HEK293 (cell line): Measurements from ENCODE around the gene ZFYVE28.
A peak's percentile ranks its signal among the peaks of the same experiment; 100 is the strongest.

Experiments used
- CTCF ChIA-PET: fragments of 350-600 bp; formaldehyde crosslinking; extraction: SDS; loops from one replicate; lab custom pipeline; 2021; ENCODE audit warnings: antibody characterized with exemption; lab: Yijun Ruan, JAX
- POLR2A ChIA-PET: fragments of 300-600 bp; formaldehyde crosslinking; extraction: SDS; loops from one replicate; lab custom pipeline; 2020; ENCODE audit warnings: antibody characterized with exemption, inconsistent platforms; lab: Yijun Ruan, JAX
- H3K27ac ChIP-seq: fragments of 200-500 bp; sonication (Bioruptor generic); 2 replicates; pipeline ENCODE4 v1.5.1; 2014; ENCODE audit warnings: low read depth, low read length, control low read depth, inconsistent platforms; ENCODE audit errors: extremely low read depth
- H3K36me3 ChIP-seq, 2 experiments: fragments of 200-500 bp in 1 of 2; sonication (Bioruptor generic) in 1 of 2; 1 replicate in 1 of 2; 2 replicates in 1 of 2; pipeline ENCODE4 v1.5.1; 2014 to 2017; ENCODE audit warnings: inconsistent platforms in 2 of 2, low read length in 2 of 2; ENCODE audit not compliant: control insufficient read depth in 2 of 2, insufficient read depth in 1 of 2
- H3K4me1 ChIP-seq: fragments of 200-500 bp; sonication (Bioruptor generic); 2 replicates; pipeline ENCODE4 v1.5.1; 2014; ENCODE audit warnings: mild to moderate bottlenecking, low read length, inconsistent platforms; ENCODE audit not compliant: control insufficient read depth, insufficient read depth
- H3K4me3 ChIP-seq: 2 replicates; pipeline ENCODE4 v1.5.1; 2011; ENCODE audit warnings: low read depth, mild to moderate bottlenecking, control low read depth, low read length, moderate library complexity
- H3K9me3 ChIP-seq: fragments of 200-500 bp; sonication (Bioruptor generic); 2 replicates; pipeline ENCODE4 v1.5.1; 2014; ENCODE audit warnings: low read depth, low read length, inconsistent platforms; ENCODE audit not compliant: control insufficient read depth, insufficient read depth
- EGR2 ChIP-seq: fragments of 450-650 bp; formaldehyde crosslinking; IDR thresholded peaks from 2 replicates; pipeline ENCODE4 v1.5.1; 2016; ENCODE audit warnings: low read depth, missing biosample characterization, missing genetic modification characterization
- GLIS1 ChIP-seq: fragments of 450-650 bp; formaldehyde crosslinking; IDR thresholded peaks from 2 replicates; pipeline ENCODE4 v1.5.1; 2016; ENCODE audit warnings: missing biosample characterization, missing genetic modification characterization
- KLF1 ChIP-seq: fragments of 450-650 bp; formaldehyde crosslinking; IDR thresholded peaks from 2 replicates; pipeline ENCODE4 v1.5.1; 2016; ENCODE audit warnings: missing biosample characterization, missing genetic modification characterization
- KLF7 ChIP-seq: fragments of 450-650 bp; formaldehyde crosslinking; IDR thresholded peaks from 2 replicates; pipeline ENCODE4 v1.5.1; 2016; ENCODE audit warnings: missing biosample characterization, missing genetic modification characterization, borderline replicate concordance
- KLF9 ChIP-seq: fragments of 450-650 bp; formaldehyde crosslinking; IDR thresholded peaks from 2 replicates; pipeline ENCODE4 v1.5.1; 2016; ENCODE audit warnings: missing biosample characterization, missing genetic modification characterization, low read depth
- PATZ1 ChIP-seq: fragments of 450-650 bp; formaldehyde crosslinking; IDR thresholded peaks from 2 replicates; pipeline ENCODE4 v1.5.1; 2016; ENCODE audit warnings: missing biosample characterization, missing genetic modification characterization
- PBX3 ChIP-seq: sonication (generic); formaldehyde crosslinking; IDR thresholded peaks from 2 replicates; pipeline ENCODE4 v1.8.1; 2022; ENCODE audit warnings: mild to moderate bottlenecking, moderate library complexity, missing genetic modification reagents
- WT1 ChIP-seq: fragments of 450-650 bp; formaldehyde crosslinking; IDR thresholded peaks from 2 replicates; pipeline ENCODE4 v1.5.1; 2016; ENCODE audit warnings: missing biosample characterization, missing genetic modification characterization
- YY1 ChIP-seq: fragments of 450-650 bp; formaldehyde crosslinking; IDR thresholded peaks from 2 replicates; pipeline ENCODE4 v1.5.1; 2018; ENCODE audit warnings: missing biosample characterization, missing genetic modification characterization
- ZBTB7A ChIP-seq: fragments of 450-650 bp; formaldehyde crosslinking; IDR thresholded peaks from 2 replicates; pipeline ENCODE4 v1.5.1; 2016; ENCODE audit warnings: low read depth, missing biosample characterization, missing genetic modification characterization
- ZIC2 ChIP-seq: fragments of 450-650 bp; formaldehyde crosslinking; IDR thresholded peaks from 2 replicates; pipeline ENCODE4 v1.5.1; 2016; ENCODE audit warnings: missing biosample characterization, missing genetic modification characterization
- ZNF132 ChIP-seq: fragments of 450-650 bp; formaldehyde crosslinking; IDR thresholded peaks from 2 replicates; pipeline ENCODE4 v1.5.1; 2017; ENCODE audit warnings: missing biosample characterization, missing genetic modification characterization, borderline replicate concordance
- ZNF169 ChIP-seq: fragments of 450-650 bp; formaldehyde crosslinking; IDR thresholded peaks from 2 replicates; pipeline ENCODE4 v1.5.1; 2016; ENCODE audit warnings: missing biosample characterization, missing genetic modification characterization
- ZNF214 ChIP-seq: fragments of 450-650 bp; formaldehyde crosslinking; IDR thresholded peaks from 2 replicates; pipeline ENCODE4 v1.5.1; 2017; ENCODE audit warnings: missing biosample characterization, mild to moderate bottlenecking, missing genetic modification characterization, borderline replicate concordance
- ZNF221 ChIP-seq: fragments of 450-650 bp; formaldehyde crosslinking; IDR thresholded peaks from 2 replicates; pipeline ENCODE4 v1.5.1; 2017; ENCODE audit warnings: missing biosample characterization, missing genetic modification characterization, borderline replicate concordance
- ZNF24 ChIP-seq: fragments of 450-650 bp; formaldehyde crosslinking; IDR thresholded peaks from 2 replicates; pipeline ENCODE4 v1.5.1; 2016; ENCODE audit warnings: missing biosample characterization, missing genetic modification characterization
- ZNF248 ChIP-seq: fragments of 450-650 bp; formaldehyde crosslinking; IDR thresholded peaks from 2 replicates; pipeline ENCODE4 v1.5.1; 2017; ENCODE audit warnings: missing biosample characterization, missing genetic modification characterization
- ZNF335 ChIP-seq: fragments of 450-650 bp; formaldehyde crosslinking; conservative IDR thresholded peaks from 2 replicates; pipeline ENCODE4 v1.5.1; 2016; ENCODE audit warnings: missing biosample characterization, missing genetic modification characterization
- ZNF362 ChIP-seq: fragments of 450-650 bp; formaldehyde crosslinking; IDR thresholded peaks from 2 replicates; pipeline ENCODE4 v1.5.1; 2016; ENCODE audit warnings: missing biosample characterization, missing genetic modification characterization
- ZNF366 ChIP-seq: fragments of 450-650 bp; formaldehyde crosslinking; conservative IDR thresholded peaks from 2 replicates; pipeline ENCODE4 v1.5.1; 2016; ENCODE audit warnings: missing biosample characterization, missing genetic modification characterization
- ZNF404 ChIP-seq: fragments of 450-650 bp; formaldehyde crosslinking; IDR thresholded peaks from 2 replicates; pipeline ENCODE4 v1.5.1; 2017; ENCODE audit warnings: missing biosample characterization, missing genetic modification characterization
- ZNF473 ChIP-seq: fragments of 450-650 bp; formaldehyde crosslinking; IDR thresholded peaks from 2 replicates; pipeline ENCODE4 v1.5.1; 2017; ENCODE audit warnings: missing biosample characterization, missing genetic modification characterization
- ZNF501 ChIP-seq: fragments of 450-650 bp; formaldehyde crosslinking; IDR thresholded peaks from 2 replicates; pipeline ENCODE4 v1.5.1; 2016; ENCODE audit warnings: missing biosample characterization, missing genetic modification characterization
- ZNF513 ChIP-seq: fragments of 450-650 bp; IDR thresholded peaks from 2 replicates; pipeline ENCODE4 v1.5.1; 2018; ENCODE audit warnings: missing biosample characterization, missing genetic modification characterization
- ZNF585B ChIP-seq: fragments of 450-650 bp; formaldehyde crosslinking; IDR thresholded peaks from 2 replicates; pipeline ENCODE4 v1.5.1; 2016; ENCODE audit warnings: missing biosample characterization, missing genetic modification characterization
- ZNF626 ChIP-seq: fragments of 450-650 bp; sonication (Bioruptor Pico); formaldehyde crosslinking; IDR thresholded peaks from 2 replicates; pipeline ENCODE4 v1.5.1; 2018; ENCODE audit warnings: missing biosample characterization, missing genetic modification characterization, inconsistent platforms
- ZNF645 ChIP-seq: fragments of 450-650 bp; formaldehyde crosslinking; IDR thresholded peaks from 2 replicates; pipeline ENCODE4; 2016; ENCODE audit warnings: missing biosample characterization, missing genetic modification characterization
- ZNF76 ChIP-seq: fragments of 450-650 bp; formaldehyde crosslinking; IDR thresholded peaks from 2 replicates; pipeline ENCODE4; 2016; ENCODE audit warnings: low read depth, missing biosample characterization, missing genetic modification characterization, borderline replicate concordance
- ZSCAN4 ChIP-seq: fragments of 450-650 bp; formaldehyde crosslinking; IDR thresholded peaks from 2 replicates; pipeline ENCODE4 v1.5.1; 2017; ENCODE audit warnings: missing biosample characterization, missing genetic modification characterization

The ZFYVE28 gene

GRCh38 chr4:2402048-2402842, 16.2 kb downstream of the ZFYVE28 start (continued):
- TF ChIP-seq ZNF221 (tag by site-specific recombination) = no peak
- TF ChIP-seq ZNF214 (tag by site-specific recombination) = no peak
- TF ChIP-seq KLF7 (tag by site-specific recombination) = peak; percentile 54; the same call in 1 of the 2 replicates
- TF ChIP-seq YY1 = no peak
- TF ChIP-seq ZNF169 (tag by site-specific recombination) = no peak
- TF ChIP-seq KLF9 = peak; percentile 87
- peak; percentile 74 for TF ChIP-seq ZIC2 (tag by site-specific recombination)
- peak; percentile 56; the same call in 1 of the 2 replicates for TF ChIP-seq EGR2 (tag by site-specific recombination)
- TF ChIP-seq ZNF501 (tag by site-specific recombination) = no peak
- peak; percentile 22; the same call in 1 of the 2 replicates for TF ChIP-seq GLIS1 (tag by site-specific recombination)
- 0 out of 2 replicates have a peak, but pooled peaks have one; percentile 47 for TF ChIP-seq PBX3 (CRISPR knock-in tag)
- TF ChIP-seq ZSCAN4 (tag by site-specific recombination) = no peak
- peak; percentile 84 for TF ChIP-seq KLF1 (tag by site-specific recombination)
- TF ChIP-seq ZNF626 = no peak
- TF ChIP-seq ZNF366 (tag by site-specific recombination) = no peak
- no peak for TF ChIP-seq ZNF404 (tag by site-specific recombination)
- TF ChIP-seq ZNF362 (tag by site-specific recombination) = no peak
- no peak for TF ChIP-seq ZNF248 (tag by site-specific recombination)
- 0 out of 2 replicates have a peak, but pooled peaks have one; percentile 34 for TF ChIP-seq WT1 (tag by site-specific recombination)
- no peak for TF ChIP-seq ZBTB7A (tag by site-specific recombination)

- Histone ChIP-seq H3K27ac (no peak overlapping the region), H3K4me1 (no peaks in the 10 kb centered on the region), H3K9me3 (no peaks in the 10 kb centered on the region), H3K4me3 (no peak overlapping the region), H3K36me3 (no peaks in the 10 kb centered on the region)
- ChIA-PET POLR2A (no interaction called here), CTCF (interaction anchor here (1.3 kb wide), 1 partner anchor 11 kb away, joined by 4 read pairs; no protein-coding TSS in a partner anchor)
- TF ChIP-seq ZNF585B (tag by site-specific recombination) (no peak), ZNF248 (tag by site-specific recombination) (no peak), ZNF132 (no peak), ZNF169 (tag by site-specific recombination) (no peak), ZNF24 (tag by site-specific recombination) (no peak), ZNF626 (no peak), ZNF335 (tag by site-specific recombination) (no peak), ZNF513 (no peak), ZNF76 (tag by site-specific recombination) (no peak), ZNF645 (tag by site-specific recombination) (no peak), PATZ1 (tag by site-specific recombination) (no peak), ZNF473 (tag by site-specific recombination) (no peak)
Measured at GRCh38 chr4:2401610-2401983, 16.8 kb downstream of the ZFYVE28 start.
